Cerebellar nuclear complex (tissue), 1 donor: ENCODE data around the gene IFI44L.

Experiments used
- DNase-seq, 2 experiments: peaks; one replicate each; lab custom pipeline; 2025; lab: John Stamatoyannopoulos, UW

The IFI44L gene

GRCh38 chr1:78619803-78620579, at the start of gene IFI44L:
Gene IFI44L, plus strand, starts transcription at chr1:78620448. Its CDS starts 7,468 bp downstream, at chr1:78627916.
- no peak for DNase-seq

- no peak for DNase-seq
These were observed 49.7 kb upstream of the IFI44L start for GRCh38 chr1:78570539-78570938.

GRCh38 chr1:78577257-78578100, 42.8 kb upstream of the IFI44L start:
- DNase-seq, result no peak

- no peak for DNase-seq
These were observed 33.7 kb upstream of the IFI44L start for GRCh38 chr1:78586572-78586971.

- DNase-seq, result no peak
These were observed 33.0 kb upstream of the IFI44L start for GRCh38 chr1:78587211-78587610.

- no peak for DNase-seq
These were observed 28.3 kb upstream of the IFI44L start for GRCh38 chr1:78591971-78592370.

- no peak for DNase-seq
These were observed 21.0 kb upstream of the IFI44L start for GRCh38 chr1:78599294-78599693.

- no peak for DNase-seq
These were observed 19.2 kb upstream of the IFI44L start for GRCh38 chr1:78601068-78601467.

GRCh38 chr1:78603206-78603605, 17.0 kb upstream of the IFI44L start:
- DNase-seq, result no peak

- no peak for DNase-seq
These were observed 15.6 kb upstream of the IFI44L start for GRCh38 chr1:78604643-78605042.

- no peak for DNase-seq
These were observed 14.0 kb upstream of the IFI44L start for GRCh38 chr1:78606274-78606673.

- no peak for DNase-seq
These were observed 12.8 kb upstream of the IFI44L start for GRCh38 chr1:78607334-78607927.

- no peak for DNase-seq
These were observed 12.3 kb upstream of the IFI44L start for GRCh38 chr1:78607944-78608343.

GRCh38 chr1:78617615-78618026, 2.6 kb upstream of the IFI44L start:
- DNase-seq, result no peak

GRCh38 chr1:78619032-78619431, 1.2 kb upstream of the IFI44L start:
- no peak for DNase-seq

- no peak for DNase-seq
These were observed 824 bp upstream of the IFI44L start for GRCh38 chr1:78619446-78619802.

GRCh38 chr1:78620666-78621065, 418 bp downstream of the IFI44L start:
- no peak for DNase-seq

- DNase-seq, result no peak
These were observed 2.3 kb downstream of the IFI44L start for GRCh38 chr1:78622548-78622947.

- DNase-seq, result no peak
These were observed 3.8 kb downstream of the IFI44L start for GRCh38 chr1:78624035-78624434.

GRCh38 chr1:78627321-78627720, 7.1 kb downstream of the IFI44L start:
- DNase-seq, result no peak

- no peak for DNase-seq
These were observed 10.4 kb downstream of the IFI44L start for GRCh38 chr1:78630600-78630999.

- DNase-seq, result no peak
These were observed 13.0 kb downstream of the IFI44L start for GRCh38 chr1:78633209-78633608.

GRCh38 chr1:78640462-78640861, 20.2 kb downstream of the IFI44L start:
- DNase-seq, result no peak
